HepG2 (cell line): ENCODE measurements around the gene WDHD1. TPM values are rescaled to one million over a fixed set of nuclear protein-coding genes. Genes with fewer than 3 reads are reported as not detected.

Experiments used
- EHMT2 ChIP-seq: fragments of 200-600 bp; sonication (generic); IDR thresholded peaks from 2 replicates; pipeline ENCODE4 v1.7.0; 2017; ENCODE audit warnings: antibody characterized with exemption, low read depth, low read length, borderline replicate concordance
- GATAD1 ChIP-seq: IDR thresholded peaks from 2 replicates; pipeline ENCODE4 v1.6.1; 2016; ENCODE audit warnings: missing genetic modification reagents, missing compliant biosample characterization
- NFIC ChIP-seq: IDR thresholded peaks from 2 replicates; pipeline ENCODE4 v1.6.1; 2012; ENCODE audit warnings: mild to moderate bottlenecking, low read length, inconsistent platforms
- ONECUT2 ChIP-seq: sonication (generic); formaldehyde crosslinking; IDR thresholded peaks from 2 replicates; pipeline ENCODE4 v1.4.0; 2020; ENCODE audit warnings: missing genetic modification reagents
- RNF2 ChIP-seq: fragments of 450-650 bp; conservative IDR thresholded peaks from 2 replicates; pipeline ENCODE4 v1.6.1; 2016; ENCODE audit warnings: low read depth
- SOX6 ChIP-seq, 2 experiments: fragments of 450-650 bp in 1 of 2; sonication (generic) in 1 of 2; formaldehyde crosslinking in 1 of 2; IDR thresholded peaks; 2 replicates each; pipeline versions ENCODE4 v1.4.0 to v1.6.1; 2017 to 2020; ENCODE audit warnings: antibody characterized with exemption in 1 of 2, mild to moderate bottlenecking in 1 of 2, missing genetic modification reagents in 1 of 2
- TCF7L2 ChIP-seq: IDR thresholded peaks from 2 replicates; pipeline ENCODE4 v1.6.1; 2011; ENCODE audit warnings: mild to moderate bottlenecking, low read depth, low read length, moderate library complexity
- TEAD2 ChIP-seq: sonication (generic); formaldehyde crosslinking; IDR thresholded peaks from 2 replicates; pipeline ENCODE4 v1.9.0; 2021; ENCODE audit warnings: missing genetic modification reagents
- YEATS4 ChIP-seq: sonication (generic); formaldehyde crosslinking; IDR thresholded peaks from 2 replicates; pipeline ENCODE4 v1.4.0; 2020; ENCODE audit warnings: missing genetic modification reagents, borderline replicate concordance
- ZNF225 ChIP-seq: sonication (generic); formaldehyde crosslinking; IDR thresholded peaks from 2 replicates; pipeline ENCODE4 v1.4.0; 2020; ENCODE audit warnings: mild to moderate bottlenecking, missing genetic modification reagents
- ZNF605 ChIP-seq: sonication (generic); formaldehyde crosslinking; IDR thresholded peaks from 2 replicates; pipeline ENCODE4 v1.8.0; 2022; ENCODE audit warnings: mild to moderate bottlenecking, missing genetic modification reagents
- ZNF619 ChIP-seq: sonication (generic); formaldehyde crosslinking; IDR thresholded peaks from 2 replicates; pipeline ENCODE4 v1.4.0; 2020; ENCODE audit warnings: mild to moderate bottlenecking, missing genetic modification reagents
- polyA plus RNA-seq, 8 experiments: library from polyadenylated mRNA; depleted of rRNA in 3 of 8; stranded (reverse) in 7 of 8; unstranded in 1 of 8; fragments of >200 nt; fragmentation: Illumina TruSeq in 4 of 8; extraction: Trizol in 4 of 8; gene quantifications; 2 replicates each; pipeline versions ENCODE4 v1.2.1 to v1.2.3, GENCODE V29; 2011 to 2016; ENCODE audit warnings: low read depth in 4 of 8, missing spikeins in 1 of 8, mixed read lengths in 1 of 8; ENCODE audit not compliant: insufficient read depth in 1 of 8
- total RNA-seq, 5 experiments: library from RNA; depleted of rRNA; stranded (reverse); fragments of >200 nt; fragmentation: Illumina TruSeq; extraction: Trizol; gene quantifications; 2 replicates each; pipeline ENCODE4 v1.2.3, GENCODE V29; 2016; ENCODE audit warnings: low read depth in 1 of 5
- TF ChIP-seq, protein P1 (sequence below): sonication (generic); formaldehyde crosslinking; IDR thresholded peaks from 2 replicates; pipeline ENCODE4 v1.4.0; 2020; ENCODE audit warnings: missing genetic modification reagents
- TF ChIP-seq, protein P2 (sequence below): sonication (generic); formaldehyde crosslinking; IDR thresholded peaks from 2 replicates; pipeline ENCODE4 v1.8.0; 2022; ENCODE audit warnings: low read depth, missing genetic modification reagents
- TF ChIP-seq, protein P3 (sequence below): sonication (generic); formaldehyde crosslinking; IDR thresholded peaks from 2 replicates; pipeline ENCODE4 v1.4.0; 2020; ENCODE audit warnings: missing genetic modification reagents, borderline replicate concordance
- TF ChIP-seq, protein P4 (sequence below): sonication (generic); formaldehyde crosslinking; IDR thresholded peaks from 2 replicates; pipeline ENCODE4 v1.8.1; 2023; ENCODE audit warnings: mild to moderate bottlenecking, missing genetic modification reagents, borderline replicate concordance
- TF ChIP-seq, protein P5 (sequence below): sonication (generic); formaldehyde crosslinking; conservative IDR thresholded peaks from 2 replicates; pipeline ENCODE4 v1.5.0; 2020; ENCODE audit warnings: missing genetic modification reagents

The WDHD1 gene
- total and polyA plus RNA-seq, 2 of the 13 experiments (the other 11 are each of a cell fraction or from before 2014, with no cell fraction given) = 5.5 to 27.5 TPM

DNA sequence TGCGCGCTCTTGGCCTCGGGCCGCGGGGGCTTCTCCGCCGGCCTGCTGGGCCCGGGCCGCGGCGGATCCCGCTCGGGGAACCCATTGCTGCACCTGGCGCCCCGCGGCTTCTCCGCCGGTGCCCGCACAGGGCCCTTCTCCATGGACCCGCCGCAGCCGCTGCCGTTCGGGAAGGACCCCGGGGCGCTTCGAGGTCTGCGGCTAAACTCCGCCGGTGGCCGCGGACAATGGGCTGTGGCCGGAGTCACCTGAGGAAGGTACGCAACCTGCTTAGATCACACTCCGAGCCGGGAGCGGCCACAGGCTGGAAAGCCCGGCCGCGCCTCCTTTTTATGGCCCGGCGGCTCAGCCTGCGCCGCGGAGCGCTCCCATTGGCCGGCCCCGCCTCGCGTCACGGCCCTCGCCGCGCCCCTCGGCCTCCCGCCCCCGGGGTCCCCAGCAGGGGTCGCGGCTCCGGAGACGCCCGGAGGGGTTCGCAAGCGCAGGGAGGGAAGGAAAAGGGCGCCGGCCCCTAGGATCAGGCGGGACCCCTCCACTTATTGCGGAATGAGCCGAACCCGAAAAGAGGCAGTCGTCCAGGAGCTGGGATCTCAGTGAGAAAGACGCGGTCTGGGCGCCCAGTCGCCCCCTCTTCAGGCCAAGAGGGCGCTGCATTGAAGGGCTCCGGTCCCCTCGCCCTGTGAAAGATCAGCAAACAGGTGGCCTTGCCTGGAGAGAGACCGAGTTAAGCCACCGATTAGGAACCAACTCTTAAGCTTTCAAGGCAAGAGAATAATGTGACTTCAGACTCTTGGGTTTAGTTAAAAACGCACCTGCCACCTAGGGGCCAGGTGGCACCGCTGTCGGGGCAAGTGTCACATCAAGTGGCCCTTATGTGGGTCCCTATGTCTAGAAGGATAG is 124.1 kb downstream of the WDHD1 start, which contains the start of gene GCH1 (continued):
- TF ChIP-seq, protein P1, sequence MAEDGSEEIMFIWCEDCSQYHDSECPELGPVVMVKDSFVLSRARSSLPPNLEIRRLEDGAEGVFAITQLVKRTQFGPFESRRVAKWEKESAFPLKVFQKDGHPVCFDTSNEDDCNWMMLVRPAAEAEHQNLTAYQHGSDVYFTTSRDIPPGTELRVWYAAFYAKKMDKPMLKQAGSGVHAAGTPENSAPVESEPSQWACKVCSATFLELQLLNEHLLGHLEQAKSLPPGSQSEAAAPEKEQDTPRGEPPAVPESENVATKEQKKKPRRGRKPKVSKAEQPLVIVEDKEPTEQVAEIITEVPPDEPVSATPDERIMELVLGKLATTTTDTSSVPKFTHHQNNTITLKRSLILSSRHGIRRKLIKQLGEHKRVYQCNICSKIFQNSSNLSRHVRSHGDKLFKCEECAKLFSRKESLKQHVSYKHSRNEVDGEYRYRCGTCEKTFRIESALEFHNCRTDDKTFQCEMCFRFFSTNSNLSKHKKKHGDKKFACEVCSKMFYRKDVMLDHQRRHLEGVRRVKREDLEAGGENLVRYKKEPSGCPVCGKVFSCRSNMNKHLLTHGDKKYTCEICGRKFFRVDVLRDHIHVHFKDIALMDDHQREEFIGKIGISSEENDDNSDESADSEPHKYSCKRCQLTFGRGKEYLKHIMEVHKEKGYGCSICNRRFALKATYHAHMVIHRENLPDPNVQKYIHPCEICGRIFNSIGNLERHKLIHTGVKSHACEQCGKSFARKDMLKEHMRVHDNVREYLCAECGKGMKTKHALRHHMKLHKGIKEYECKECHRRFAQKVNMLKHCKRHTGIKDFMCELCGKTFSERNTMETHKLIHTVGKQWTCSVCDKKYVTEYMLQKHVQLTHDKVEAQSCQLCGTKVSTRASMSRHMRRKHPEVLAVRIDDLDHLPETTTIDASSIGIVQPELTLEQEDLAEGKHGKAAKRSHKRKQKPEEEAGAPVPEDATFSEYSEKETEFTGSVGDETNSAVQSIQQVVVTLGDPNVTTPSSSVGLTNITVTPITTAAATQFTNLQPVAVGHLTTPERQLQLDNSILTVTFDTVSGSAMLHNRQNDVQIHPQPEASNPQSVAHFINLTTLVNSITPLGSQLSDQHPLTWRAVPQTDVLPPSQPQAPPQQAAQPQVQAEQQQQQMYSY (CRISPR knock-in tag) = 0 out of 2 replicates have a peak, but pooled peaks have one; percentile 14
- TF ChIP-seq SOX6 (IDR thresholded peaks at IDR 0.05) (no peak), SOX6 (CRISPR knock-in tag; IDR thresholded peaks at IDR 0.05) (no peak), TEAD2 (CRISPR knock-in tag) (peak; percentile 20; the same call in 1 of the 2 replicates), NFIC (no peak), ZNF225 (CRISPR knock-in tag) (0 out of 2 replicates have a peak, but pooled peaks have one; percentile 24), GATAD1 (CRISPR knock-in tag) (0 out of 2 replicates have a peak, but pooled peaks have one; percentile 9), RNF2 (0 out of 2 replicates have a peak, but pooled peaks have one; percentile 22), EHMT2 (no peak), YEATS4 (peak; percentile 86), ONECUT2 (no peak), ZNF619 (CRISPR knock-in tag) (no peak), ZNF605 (CRISPR knock-in tag) (no peak), TCF7L2 (no peak)
- TF ChIP-seq, protein P2, sequence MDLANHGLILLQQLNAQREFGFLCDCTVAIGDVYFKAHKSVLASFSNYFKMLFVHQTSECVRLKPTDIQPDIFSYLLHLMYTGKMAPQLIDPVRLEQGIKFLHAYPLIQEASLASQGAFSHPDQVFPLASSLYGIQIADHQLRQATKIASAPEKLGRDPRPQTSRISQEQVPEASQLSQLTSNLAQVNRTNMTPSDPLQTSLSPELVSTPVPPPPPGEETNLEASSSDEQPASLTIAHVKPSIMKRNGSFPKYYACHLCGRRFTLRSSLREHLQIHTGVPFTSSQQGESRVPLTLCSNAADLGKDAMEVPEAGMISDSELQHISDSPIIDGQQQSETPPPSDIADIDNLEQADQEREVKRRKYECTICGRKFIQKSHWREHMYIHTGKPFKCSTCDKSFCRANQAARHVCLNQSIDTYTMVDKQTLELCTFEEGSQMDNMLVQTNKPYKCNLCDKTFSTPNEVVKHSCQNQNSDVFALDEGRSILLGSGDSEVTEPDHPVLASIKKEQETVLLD = peak; percentile 54; the same call in 1 of the 2 replicates
- TF ChIP-seq, protein P3, sequence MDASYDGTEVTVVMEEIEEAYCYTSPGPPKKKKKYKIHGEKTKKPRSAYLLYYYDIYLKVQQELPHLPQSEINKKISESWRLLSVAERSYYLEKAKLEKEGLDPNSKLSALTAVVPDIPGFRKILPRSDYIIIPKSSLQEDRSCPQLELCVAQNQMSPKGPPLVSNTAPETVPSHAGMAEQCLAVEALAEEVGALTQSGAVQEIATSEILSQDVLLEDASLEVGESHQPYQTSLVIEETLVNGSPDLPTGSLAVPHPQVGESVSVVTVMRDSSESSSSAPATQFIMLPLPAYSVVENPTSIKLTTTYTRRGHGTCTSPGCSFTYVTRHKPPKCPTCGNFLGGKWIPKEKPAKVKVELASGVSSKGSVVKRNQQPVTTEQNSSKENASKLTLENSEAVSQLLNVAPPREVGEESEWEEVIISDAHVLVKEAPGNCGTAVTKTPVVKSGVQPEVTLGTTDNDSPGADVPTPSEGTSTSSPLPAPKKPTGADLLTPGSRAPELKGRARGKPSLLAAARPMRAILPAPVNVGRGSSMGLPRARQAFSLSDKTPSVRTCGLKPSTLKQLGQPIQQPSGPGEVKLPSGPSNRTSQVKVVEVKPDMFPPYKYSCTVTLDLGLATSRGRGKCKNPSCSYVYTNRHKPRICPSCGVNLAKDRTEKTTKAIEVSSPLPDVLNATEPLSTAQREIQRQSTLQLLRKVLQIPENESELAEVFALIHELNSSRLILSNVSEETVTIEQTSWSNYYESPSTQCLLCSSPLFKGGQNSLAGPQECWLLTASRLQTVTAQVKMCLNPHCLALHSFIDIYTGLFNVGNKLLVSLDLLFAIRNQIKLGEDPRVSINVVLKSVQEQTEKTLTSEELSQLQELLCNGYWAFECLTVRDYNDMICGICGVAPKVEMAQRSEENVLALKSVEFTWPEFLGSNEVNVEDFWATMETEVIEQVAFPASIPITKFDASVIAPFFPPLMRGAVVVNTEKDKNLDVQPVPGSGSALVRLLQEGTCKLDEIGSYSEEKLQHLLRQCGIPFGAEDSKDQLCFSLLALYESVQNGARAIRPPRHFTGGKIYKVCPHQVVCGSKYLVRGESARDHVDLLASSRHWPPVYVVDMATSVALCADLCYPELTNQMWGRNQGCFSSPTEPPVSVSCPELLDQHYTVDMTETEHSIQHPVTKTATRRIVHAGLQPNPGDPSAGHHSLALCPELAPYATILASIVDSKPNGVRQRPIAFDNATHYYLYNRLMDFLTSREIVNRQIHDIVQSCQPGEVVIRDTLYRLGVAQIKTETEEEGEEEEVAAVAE (CRISPR knock-in tag) = no peak
- TF ChIP-seq, protein P4, sequence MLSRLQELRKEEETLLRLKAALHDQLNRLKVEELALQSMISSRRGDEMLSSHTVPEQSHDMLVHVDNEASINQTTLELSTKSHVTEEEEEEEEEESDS (CRISPR knock-in tag) = no peak
- TF ChIP-seq, protein P5, sequence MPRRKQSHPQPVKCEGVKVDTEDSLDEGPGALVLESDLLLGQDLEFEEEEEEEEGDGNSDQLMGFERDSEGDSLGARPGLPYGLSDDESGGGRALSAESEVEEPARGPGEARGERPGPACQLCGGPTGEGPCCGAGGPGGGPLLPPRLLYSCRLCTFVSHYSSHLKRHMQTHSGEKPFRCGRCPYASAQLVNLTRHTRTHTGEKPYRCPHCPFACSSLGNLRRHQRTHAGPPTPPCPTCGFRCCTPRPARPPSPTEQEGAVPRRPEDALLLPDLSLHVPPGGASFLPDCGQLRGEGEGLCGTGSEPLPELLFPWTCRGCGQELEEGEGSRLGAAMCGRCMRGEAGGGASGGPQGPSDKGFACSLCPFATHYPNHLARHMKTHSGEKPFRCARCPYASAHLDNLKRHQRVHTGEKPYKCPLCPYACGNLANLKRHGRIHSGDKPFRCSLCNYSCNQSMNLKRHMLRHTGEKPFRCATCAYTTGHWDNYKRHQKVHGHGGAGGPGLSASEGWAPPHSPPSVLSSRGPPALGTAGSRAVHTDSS = 0 out of 2 replicates have a peak, but pooled peaks have one; percentile 6
